WTC11 (cell line): ENCODE data around the gene LAMA4.

Source experiments
- CREB1 ChIP-seq: sonication (generic); formaldehyde crosslinking; IDR thresholded peaks from 2 replicates; pipeline ENCODE4 v1.8.0; 2023; ENCODE audit warnings: mild to moderate bottlenecking, missing genetic modification reagents
- NFYB ChIP-seq: sonication (generic); formaldehyde crosslinking; conservative IDR thresholded peaks from 2 replicates; pipeline ENCODE4 v1.8.0; 2022; ENCODE audit warnings: low read depth, missing genetic modification reagents
- TF ChIP-seq, protein P1 (sequence below): fragments of 200-600 bp; IDR thresholded peaks from 2 replicates; pipeline ENCODE4 v1.8.0; 2022; ENCODE audit warnings: antibody characterized with exemption
- TF ChIP-seq, protein P2 (sequence below): sonication (generic); formaldehyde crosslinking; IDR thresholded peaks from 2 replicates; pipeline ENCODE4 v1.8.0; 2022; ENCODE audit warnings: missing genetic modification reagents
- TF ChIP-seq, protein P3 (sequence below): sonication (generic); formaldehyde crosslinking; IDR thresholded peaks from 2 replicates; pipeline ENCODE4 v1.8.1; 2023; ENCODE audit warnings: mild to moderate bottlenecking, missing genetic modification reagents, moderate library complexity
- TF ChIP-seq, protein P4 (sequence below): fragments of 250-450 bp; sonication (Bioruptor Pico); IDR thresholded peaks from 2 replicates; pipeline ENCODE4 v1.9.0; 2021; ENCODE audit warnings: mild to moderate bottlenecking, borderline replicate concordance
- TF ChIP-seq, protein P5 (sequence below): sonication (generic); formaldehyde crosslinking; IDR thresholded peaks from 2 replicates; pipeline ENCODE4 v1.8.0; 2022; ENCODE audit warnings: mild to moderate bottlenecking, missing genetic modification reagents

DNA sequence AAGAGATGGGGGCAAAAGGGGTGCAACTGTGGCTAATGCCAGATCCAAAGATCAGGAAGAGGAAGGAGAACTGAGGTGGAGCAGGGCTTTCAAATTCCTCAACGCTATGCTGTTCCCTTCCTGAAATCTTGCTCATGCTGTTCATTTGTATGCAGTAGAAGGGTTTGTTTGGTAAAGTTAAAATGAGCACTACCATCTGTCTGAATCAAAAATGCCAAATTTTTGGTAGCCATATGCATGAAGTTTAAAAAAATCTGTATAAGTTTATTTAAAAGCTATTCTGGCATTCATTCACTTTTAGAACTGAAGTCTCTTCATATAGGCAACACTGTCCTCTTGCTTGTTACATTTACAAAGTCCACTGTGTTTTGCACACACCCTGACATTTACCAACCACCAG lies 84.8 kb downstream of the LAMA4 start:
- TF ChIP-seq, protein P1, sequence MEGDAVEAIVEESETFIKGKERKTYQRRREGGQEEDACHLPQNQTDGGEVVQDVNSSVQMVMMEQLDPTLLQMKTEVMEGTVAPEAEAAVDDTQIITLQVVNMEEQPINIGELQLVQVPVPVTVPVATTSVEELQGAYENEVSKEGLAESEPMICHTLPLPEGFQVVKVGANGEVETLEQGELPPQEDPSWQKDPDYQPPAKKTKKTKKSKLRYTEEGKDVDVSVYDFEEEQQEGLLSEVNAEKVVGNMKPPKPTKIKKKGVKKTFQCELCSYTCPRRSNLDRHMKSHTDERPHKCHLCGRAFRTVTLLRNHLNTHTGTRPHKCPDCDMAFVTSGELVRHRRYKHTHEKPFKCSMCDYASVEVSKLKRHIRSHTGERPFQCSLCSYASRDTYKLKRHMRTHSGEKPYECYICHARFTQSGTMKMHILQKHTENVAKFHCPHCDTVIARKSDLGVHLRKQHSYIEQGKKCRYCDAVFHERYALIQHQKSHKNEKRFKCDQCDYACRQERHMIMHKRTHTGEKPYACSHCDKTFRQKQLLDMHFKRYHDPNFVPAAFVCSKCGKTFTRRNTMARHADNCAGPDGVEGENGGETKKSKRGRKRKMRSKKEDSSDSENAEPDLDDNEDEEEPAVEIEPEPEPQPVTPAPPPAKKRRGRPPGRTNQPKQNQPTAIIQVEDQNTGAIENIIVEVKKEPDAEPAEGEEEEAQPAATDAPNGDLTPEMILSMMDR: no peak
- TF ChIP-seq, protein P2, sequence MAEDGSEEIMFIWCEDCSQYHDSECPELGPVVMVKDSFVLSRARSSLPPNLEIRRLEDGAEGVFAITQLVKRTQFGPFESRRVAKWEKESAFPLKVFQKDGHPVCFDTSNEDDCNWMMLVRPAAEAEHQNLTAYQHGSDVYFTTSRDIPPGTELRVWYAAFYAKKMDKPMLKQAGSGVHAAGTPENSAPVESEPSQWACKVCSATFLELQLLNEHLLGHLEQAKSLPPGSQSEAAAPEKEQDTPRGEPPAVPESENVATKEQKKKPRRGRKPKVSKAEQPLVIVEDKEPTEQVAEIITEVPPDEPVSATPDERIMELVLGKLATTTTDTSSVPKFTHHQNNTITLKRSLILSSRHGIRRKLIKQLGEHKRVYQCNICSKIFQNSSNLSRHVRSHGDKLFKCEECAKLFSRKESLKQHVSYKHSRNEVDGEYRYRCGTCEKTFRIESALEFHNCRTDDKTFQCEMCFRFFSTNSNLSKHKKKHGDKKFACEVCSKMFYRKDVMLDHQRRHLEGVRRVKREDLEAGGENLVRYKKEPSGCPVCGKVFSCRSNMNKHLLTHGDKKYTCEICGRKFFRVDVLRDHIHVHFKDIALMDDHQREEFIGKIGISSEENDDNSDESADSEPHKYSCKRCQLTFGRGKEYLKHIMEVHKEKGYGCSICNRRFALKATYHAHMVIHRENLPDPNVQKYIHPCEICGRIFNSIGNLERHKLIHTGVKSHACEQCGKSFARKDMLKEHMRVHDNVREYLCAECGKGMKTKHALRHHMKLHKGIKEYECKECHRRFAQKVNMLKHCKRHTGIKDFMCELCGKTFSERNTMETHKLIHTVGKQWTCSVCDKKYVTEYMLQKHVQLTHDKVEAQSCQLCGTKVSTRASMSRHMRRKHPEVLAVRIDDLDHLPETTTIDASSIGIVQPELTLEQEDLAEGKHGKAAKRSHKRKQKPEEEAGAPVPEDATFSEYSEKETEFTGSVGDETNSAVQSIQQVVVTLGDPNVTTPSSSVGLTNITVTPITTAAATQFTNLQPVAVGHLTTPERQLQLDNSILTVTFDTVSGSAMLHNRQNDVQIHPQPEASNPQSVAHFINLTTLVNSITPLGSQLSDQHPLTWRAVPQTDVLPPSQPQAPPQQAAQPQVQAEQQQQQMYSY (CRISPR knock-in tag): no peak
- TF ChIP-seq, protein P3, sequence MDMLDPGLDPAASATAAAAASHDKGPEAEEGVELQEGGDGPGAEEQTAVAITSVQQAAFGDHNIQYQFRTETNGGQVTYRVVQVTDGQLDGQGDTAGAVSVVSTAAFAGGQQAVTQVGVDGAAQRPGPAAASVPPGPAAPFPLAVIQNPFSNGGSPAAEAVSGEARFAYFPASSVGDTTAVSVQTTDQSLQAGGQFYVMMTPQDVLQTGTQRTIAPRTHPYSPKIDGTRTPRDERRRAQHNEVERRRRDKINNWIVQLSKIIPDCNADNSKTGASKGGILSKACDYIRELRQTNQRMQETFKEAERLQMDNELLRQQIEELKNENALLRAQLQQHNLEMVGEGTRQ: no peak
- TF ChIP-seq CREB1 (CRISPR knock-in tag) (no peak), NFYB (no peak)
- TF ChIP-seq, protein P4, sequence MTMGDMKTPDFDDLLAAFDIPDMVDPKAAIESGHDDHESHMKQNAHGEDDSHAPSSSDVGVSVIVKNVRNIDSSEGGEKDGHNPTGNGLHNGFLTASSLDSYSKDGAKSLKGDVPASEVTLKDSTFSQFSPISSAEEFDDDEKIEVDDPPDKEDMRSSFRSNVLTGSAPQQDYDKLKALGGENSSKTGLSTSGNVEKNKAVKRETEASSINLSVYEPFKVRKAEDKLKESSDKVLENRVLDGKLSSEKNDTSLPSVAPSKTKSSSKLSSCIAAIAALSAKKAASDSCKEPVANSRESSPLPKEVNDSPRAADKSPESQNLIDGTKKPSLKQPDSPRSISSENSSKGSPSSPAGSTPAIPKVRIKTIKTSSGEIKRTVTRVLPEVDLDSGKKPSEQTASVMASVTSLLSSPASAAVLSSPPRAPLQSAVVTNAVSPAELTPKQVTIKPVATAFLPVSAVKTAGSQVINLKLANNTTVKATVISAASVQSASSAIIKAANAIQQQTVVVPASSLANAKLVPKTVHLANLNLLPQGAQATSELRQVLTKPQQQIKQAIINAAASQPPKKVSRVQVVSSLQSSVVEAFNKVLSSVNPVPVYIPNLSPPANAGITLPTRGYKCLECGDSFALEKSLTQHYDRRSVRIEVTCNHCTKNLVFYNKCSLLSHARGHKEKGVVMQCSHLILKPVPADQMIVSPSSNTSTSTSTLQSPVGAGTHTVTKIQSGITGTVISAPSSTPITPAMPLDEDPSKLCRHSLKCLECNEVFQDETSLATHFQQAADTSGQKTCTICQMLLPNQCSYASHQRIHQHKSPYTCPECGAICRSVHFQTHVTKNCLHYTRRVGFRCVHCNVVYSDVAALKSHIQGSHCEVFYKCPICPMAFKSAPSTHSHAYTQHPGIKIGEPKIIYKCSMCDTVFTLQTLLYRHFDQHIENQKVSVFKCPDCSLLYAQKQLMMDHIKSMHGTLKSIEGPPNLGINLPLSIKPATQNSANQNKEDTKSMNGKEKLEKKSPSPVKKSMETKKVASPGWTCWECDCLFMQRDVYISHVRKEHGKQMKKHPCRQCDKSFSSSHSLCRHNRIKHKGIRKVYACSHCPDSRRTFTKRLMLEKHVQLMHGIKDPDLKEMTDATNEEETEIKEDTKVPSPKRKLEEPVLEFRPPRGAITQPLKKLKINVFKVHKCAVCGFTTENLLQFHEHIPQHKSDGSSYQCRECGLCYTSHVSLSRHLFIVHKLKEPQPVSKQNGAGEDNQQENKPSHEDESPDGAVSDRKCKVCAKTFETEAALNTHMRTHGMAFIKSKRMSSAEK (CRISPR knock-in tag): no peak
- TF ChIP-seq, protein P5, sequence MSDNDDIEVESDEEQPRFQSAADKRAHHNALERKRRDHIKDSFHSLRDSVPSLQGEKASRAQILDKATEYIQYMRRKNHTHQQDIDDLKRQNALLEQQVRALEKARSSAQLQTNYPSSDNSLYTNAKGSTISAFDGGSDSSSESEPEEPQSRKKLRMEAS: no peak
